NCI-H460 (cell line): Measurements from ENCODE around the gene ASAH2. TPM values are rescaled to one million over a fixed set of nuclear protein-coding genes. Genes with fewer than 3 reads are reported as not detected.
"Not testable (repeated sequence)": the region's sequence is repeated elsewhere in the genome, so short reads cannot be mapped to it uniquely, and the experiment has no call there.

Source experiments
- DNase-seq: peaks from one replicate; pipeline ENCODE4 v3.0.0-alpha.2; 2016; ENCODE audit warnings: low read depth; ENCODE audit errors: extremely low read depth
- total RNA-seq: library from RNA; depleted of rRNA; stranded (reverse); fragments of >200 nt; shearing (Covaris generic); gene quantifications from 2 replicates; pipeline ENCODE4 v1.2.3, GENCODE V29; 2014

ASAH2 gene
- total RNA-seq, 1 experiment from 2014 or later: 5.7 TPM

- no peak for DNase-seq
Measured at GRCh38 chr10:50260791-50261281, 9.5 kb upstream of the ASAH2 start.

- no peak for DNase-seq
Measured at GRCh38 chr10:50254479-50254878, 3.2 kb upstream of the ASAH2 start.

- no peak for DNase-seq
Measured at GRCh38 chr10:50250096-50250854, 1.0 kb downstream of the ASAH2 start.

- no peak for DNase-seq
Measured at GRCh38 chr10:50248598-50248997, 2.7 kb downstream of the ASAH2 start.

- no peak for DNase-seq
Measured at GRCh38 chr10:50248062-50248461, 3.3 kb downstream of the ASAH2 start.

- DNase-seq: no peak
Measured at GRCh38 chr10:50244201-50244600, 7.1 kb downstream of the ASAH2 start.

- DNase-seq: no peak
Measured at GRCh38 chr10:50242777-50243176, 8.5 kb downstream of the ASAH2 start.

- DNase-seq: not testable (repeated sequence)
Measured at GRCh38 chr10:50241478-50241877, 9.8 kb downstream of the ASAH2 start.

GRCh38 chr10:50234486-50234885 lies 16.8 kb downstream of the ASAH2 start:
- DNase-seq: no peak

GRCh38 chr10:50232261-50232639 lies 19.1 kb downstream of the ASAH2 start:
- no peak for DNase-seq

- DNase-seq: no peak
Measured at GRCh38 chr10:50231515-50232260, 19.6 kb downstream of the ASAH2 start.

GRCh38 chr10:50229460-50229859 lies 21.9 kb downstream of the ASAH2 start:
- no peak for DNase-seq

- no peak for DNase-seq
Measured at GRCh38 chr10:50228672-50229071, 22.6 kb downstream of the ASAH2 start.

- no peak for DNase-seq
Measured at GRCh38 chr10:50226610-50227009, 24.7 kb downstream of the ASAH2 start.

- DNase-seq: peak; percentile 67
Measured at GRCh38 chr10:50224330-50224952, 26.9 kb downstream of the ASAH2 start.

GRCh38 chr10:50222199-50222598 lies 29.1 kb downstream of the ASAH2 start:
- no peak for DNase-seq

- DNase-seq: no peak
Measured at GRCh38 chr10:50221470-50221869, 29.8 kb downstream of the ASAH2 start.

- no peak for DNase-seq
Measured at GRCh38 chr10:50219646-50220045, 31.7 kb downstream of the ASAH2 start.

- DNase-seq: no peak
Measured at GRCh38 chr10:50219200-50219599, 32.1 kb downstream of the ASAH2 start.

GRCh38 chr10:50216894-50217293 lies 34.4 kb downstream of the ASAH2 start:
- no peak for DNase-seq

GRCh38 chr10:50216418-50216817 lies 34.9 kb downstream of the ASAH2 start:
- DNase-seq: no peak

GRCh38 chr10:50211670-50212069 lies 39.6 kb downstream of the ASAH2 start:
- no peak for DNase-seq
